Retinal pigment epithelial cell (primary cell): ENCODE data around the gene CAB39.

ENCODE experiments used
- DNase-seq: peaks from one replicate; pipeline ENCODE4 v3.0.0-alpha.2; 2010; ENCODE audit warnings: low read depth
- H3K4me3 ChIP-seq: 2 replicates; pipeline ENCODE4 v1.5.1; 2011; ENCODE audit warnings: mild to moderate bottlenecking, low read length, control low read depth, moderate library complexity
- CTCF ChIP-seq: conservative IDR thresholded peaks from 2 replicates; pipeline ENCODE4 v1.5.1; 2011; ENCODE audit warnings: low read depth, low read length, control low read depth, inconsistent platforms

CAB39 gene

GRCh38 chr2:230668184-230668938 lies 44.3 kb upstream of the CAB39 start:
- DNase-seq = no peak

DNA sequence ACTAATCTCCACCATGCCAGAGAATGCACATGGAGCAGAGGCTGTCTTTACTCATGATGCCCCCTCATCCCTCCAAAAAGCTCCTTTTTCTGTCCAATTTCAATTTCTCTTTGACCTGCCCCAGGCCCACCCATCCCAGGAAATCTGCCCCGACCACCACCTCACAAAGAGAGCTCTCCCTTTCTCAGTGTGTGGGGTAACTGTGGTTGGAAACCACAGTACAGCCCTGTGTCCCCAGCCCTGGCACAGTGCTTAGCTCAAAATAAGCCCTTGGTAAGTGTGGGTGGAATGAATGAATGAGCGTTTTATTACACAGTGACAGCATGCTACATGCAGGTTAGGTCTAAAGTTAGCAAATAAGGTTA lies 43.7 kb upstream of the CAB39 start:
- DNase-seq = no peak
- no peak overlapping the region for H3K4me3 ChIP-seq
- no peak for TF ChIP-seq CTCF

More at GRCh38 chr2:230668184-230668938, 44.3 kb upstream of the CAB39 start:
- TF ChIP-seq CTCF = no peak
- H3K4me3 ChIP-seq = no peak overlapping the region

DNA sequence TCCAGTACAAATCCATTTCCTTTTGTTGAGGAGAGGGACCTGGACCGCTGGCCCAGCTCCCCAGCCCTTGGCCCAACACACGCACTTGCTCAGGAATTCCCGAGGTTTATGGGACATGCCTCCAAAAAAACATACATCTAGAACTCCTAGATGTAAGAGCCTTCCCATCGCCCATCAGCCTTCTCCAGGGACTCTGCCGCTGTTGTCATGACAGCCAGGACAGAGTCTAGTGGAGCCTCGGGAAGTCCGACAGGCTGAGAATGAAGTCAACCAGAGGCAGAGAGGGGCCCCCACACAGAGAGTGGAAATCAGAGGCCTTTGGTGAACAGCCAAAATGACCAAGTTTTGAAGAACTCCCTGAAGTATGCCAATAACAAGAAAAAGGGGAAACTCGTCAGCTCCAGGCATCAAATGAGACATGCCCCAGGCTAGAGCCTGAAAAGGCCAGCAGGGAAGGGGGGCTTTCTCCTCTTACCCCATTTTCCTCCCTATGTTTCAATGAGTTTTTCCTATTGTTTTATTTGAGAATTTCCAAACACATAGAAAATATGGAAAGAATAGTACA lies 43.2 kb upstream of the CAB39 start:
- H3K4me3 ChIP-seq = no peak overlapping the region
- no peak for TF ChIP-seq CTCF
- no peak for DNase-seq

DNA sequence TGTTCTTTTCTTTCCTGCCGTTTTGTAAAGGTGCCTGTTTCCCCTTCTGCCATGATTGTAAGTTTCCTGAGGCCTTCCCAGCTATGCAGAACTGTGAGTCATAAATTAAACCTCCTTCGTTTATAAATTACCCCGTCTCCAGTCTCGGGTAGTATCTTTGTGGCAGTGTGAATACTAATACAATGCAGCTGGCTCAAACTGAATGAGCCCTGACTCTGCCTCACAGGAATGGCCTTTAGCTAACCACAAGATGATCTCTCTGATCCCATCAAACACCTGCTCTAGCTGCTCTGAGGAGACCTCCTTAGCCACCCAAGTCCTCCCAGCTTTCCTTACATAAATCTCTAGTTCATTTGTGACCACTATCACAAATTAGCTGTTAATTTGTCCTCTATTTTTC lies 41.5 kb upstream of the CAB39 start:
- TF ChIP-seq CTCF = no peak
- H3K4me3 ChIP-seq = no peak overlapping the region
- no peak for DNase-seq

GRCh38 chr2:230672836-230673235 lies 39.8 kb upstream of the CAB39 start:
- TF ChIP-seq CTCF = no peak
- no peak overlapping the region for H3K4me3 ChIP-seq
- no peak for DNase-seq

DNA sequence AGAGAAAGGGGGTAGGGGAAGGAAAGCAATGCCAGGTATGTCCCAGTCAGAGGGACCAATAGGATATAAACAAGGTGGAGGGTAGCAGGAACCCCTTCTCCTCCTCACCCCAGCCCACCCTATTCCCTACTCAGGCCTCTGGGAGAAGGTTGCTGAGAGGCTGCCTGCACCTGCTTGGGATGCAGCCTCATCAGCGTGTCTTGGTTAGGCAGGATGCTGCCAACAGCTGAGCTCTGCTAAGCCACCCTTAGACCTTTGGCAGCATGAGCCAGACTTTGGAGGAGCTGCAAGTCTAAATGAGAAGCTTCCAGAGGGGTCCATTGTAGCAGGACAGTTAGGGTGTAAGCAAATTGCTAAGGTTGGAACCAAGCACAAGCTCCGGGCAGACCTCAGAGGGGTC lies 38.2 kb upstream of the CAB39 start:
- DNase-seq = no peak
- TF ChIP-seq CTCF = no peak
- no peak overlapping the region for H3K4me3 ChIP-seq
